ENCODE measurements around the gene ATP9B. TPM values are rescaled to one million over a fixed set of nuclear protein-coding genes. Genes with fewer than 3 reads are reported as not detected.

The ATP9B gene
- total and polyA plus RNA-seq, 2 experiments from 2014 or later = 8.5 to 12.8 TPM

GRCh38 chr18:79405019-79405780 lies 336.0 kb downstream of the ATP9B start:
- H3K4me2 ChIP-seq (ENCODE audit: unreplicated experiment) = no peak overlapping the region
- in situ Hi-C loops (cut with MboI) = no loop called here
- H3K9ac ChIP-seq = no peak overlapping the region
- peaks cover 24% of the 10 kb centered on the region for H3K79me2 ChIP-seq (ENCODE audit: insufficient read depth)
- no peak overlapping the region for H2AFZ ChIP-seq
- no peak for DNase-seq
- TF ChIP-seq EZH2phosphoT487 (IDR thresholded peaks at IDR 0.05; ENCODE audit: insufficient read depth, low read depth) (no peak), EZH2 (IDR thresholded peaks at IDR 0.05; ENCODE audit: insufficient read depth, poor library complexity, severe bottlenecking) (no peak)
- no peaks in the 10 kb centered on the region for H3K27me3 ChIP-seq (replicated peaks; ENCODE audit: insufficient read depth)
- peaks cover 6% of the 10 kb centered on the region; the same call in 1 of the 2 replicates for H3F3A ChIP-seq (ENCODE audit: insufficient read depth)
- 79% methylated on average over 23 of the region's 23 CpGs for WGBS, 2 experiments (ENCODE audit: low coverage in 1 of 2, low lambda C conversion rate in 2 of 2, missing lambda C conversion rate in 2 of 2)
- no peaks in the 10 kb centered on the region for H3K36me3 ChIP-seq (ENCODE audit: low read depth)
- H3K9me3 ChIP-seq (ENCODE audit: low read depth) = no peaks in the 10 kb centered on the region
- H3K4me3 ChIP-seq = no peak overlapping the region
- no peaks in the 10 kb centered on the region for H3K9me2 ChIP-seq (ENCODE audit: insufficient read depth)
- H3K4me1 ChIP-seq (ENCODE audit: insufficient read depth) = peaks cover 7% of the 10 kb centered on the region
- H4K20me1 ChIP-seq (ENCODE audit: insufficient read depth) = no peaks in the 10 kb centered on the region
- H3K27ac ChIP-seq = no peak overlapping the region

GRCh38 chr18:79405781-79406575 lies 336.8 kb downstream of the ATP9B start:
- TF ChIP-seq EZH2 (IDR thresholded peaks at IDR 0.05; ENCODE audit: insufficient read depth, poor library complexity, severe bottlenecking) = no peak
- TF ChIP-seq EZH2phosphoT487 (IDR thresholded peaks at IDR 0.05; ENCODE audit: insufficient read depth, low read depth) = no peak
- H3K4me1 ChIP-seq (ENCODE audit: insufficient read depth) = peaks cover 7% of the 10 kb centered on the region
- no peak overlapping the region for H2AFZ ChIP-seq
- no peak overlapping the region for H3K4me3 ChIP-seq
- DNase-seq = no peak
- H3K27ac ChIP-seq = no peak overlapping the region
- H3F3A ChIP-seq (ENCODE audit: insufficient read depth) = peaks cover 6% of the 10 kb centered on the region; the same call in 1 of the 2 replicates
- H3K9ac ChIP-seq = no peak overlapping the region
- H3K9me3 ChIP-seq (ENCODE audit: low read depth) = no peaks in the 10 kb centered on the region
- no peaks in the 10 kb centered on the region for H3K36me3 ChIP-seq (ENCODE audit: low read depth)
- H3K9me2 ChIP-seq (ENCODE audit: insufficient read depth) = no peaks in the 10 kb centered on the region
- peaks cover 24% of the 10 kb centered on the region for H3K79me2 ChIP-seq (ENCODE audit: insufficient read depth)
- 94% methylated on average over 27 of the region's 27 CpGs for WGBS, 2 experiments (ENCODE audit: low coverage in 1 of 2, low lambda C conversion rate in 2 of 2, missing lambda C conversion rate in 2 of 2)
- in situ Hi-C loops (cut with MboI) = no loop called here
- no peaks in the 10 kb centered on the region for H3K27me3 ChIP-seq (replicated peaks; ENCODE audit: insufficient read depth)
- H3K4me2 ChIP-seq (ENCODE audit: unreplicated experiment) = no peak overlapping the region
- no peaks in the 10 kb centered on the region for H4K20me1 ChIP-seq (ENCODE audit: insufficient read depth)

GRCh38 chr18:79406708-79407107 lies 337.5 kb downstream of the ATP9B start:
- DNase-seq = no peak
- peaks cover 24% of the 10 kb centered on the region for H3K79me2 ChIP-seq (ENCODE audit: insufficient read depth)
- H3K9ac ChIP-seq = no peak overlapping the region
- H3K36me3 ChIP-seq (ENCODE audit: low read depth) = no peaks in the 10 kb centered on the region
- H2AFZ ChIP-seq = no peak overlapping the region
- 96 to 98% methylated on average over 19 to 30 of the region's 30 CpGs for WGBS, 2 experiments (ENCODE audit: low coverage in 1 of 2, low lambda C conversion rate in 2 of 2, missing lambda C conversion rate in 2 of 2)
- H3K4me3 ChIP-seq = no peak overlapping the region
- no peaks in the 10 kb centered on the region for H3K27me3 ChIP-seq (replicated peaks; ENCODE audit: insufficient read depth)
- no peaks in the 10 kb centered on the region for H4K20me1 ChIP-seq (ENCODE audit: insufficient read depth)
- TF ChIP-seq EZH2phosphoT487 (IDR thresholded peaks at IDR 0.05; ENCODE audit: insufficient read depth, low read depth) = no peak
- TF ChIP-seq EZH2 (IDR thresholded peaks at IDR 0.05; ENCODE audit: insufficient read depth, poor library complexity, severe bottlenecking) = no peak
- no peaks in the 10 kb centered on the region for H3K9me2 ChIP-seq (ENCODE audit: insufficient read depth)
- in situ Hi-C loops (cut with MboI) = no loop called here
- H3F3A ChIP-seq (ENCODE audit: insufficient read depth) = peaks cover 6% of the 10 kb centered on the region; the same call in 1 of the 2 replicates
- no peaks in the 10 kb centered on the region for H3K9me3 ChIP-seq (ENCODE audit: low read depth)
- no peak overlapping the region for H3K27ac ChIP-seq
- no peak overlapping the region for H3K4me2 ChIP-seq (ENCODE audit: unreplicated experiment)
- peaks cover 7% of the 10 kb centered on the region for H3K4me1 ChIP-seq (ENCODE audit: insufficient read depth)

GRCh38 chr18:79409313-79409712 lies 340.1 kb downstream of the ATP9B start:
- no peak for DNase-seq
- 83 to 88% methylated on average over 3 of the region's 3 CpGs for WGBS, 2 experiments (ENCODE audit: low coverage in 1 of 2, low lambda C conversion rate in 2 of 2, missing lambda C conversion rate in 2 of 2)
- in situ Hi-C loops (cut with MboI) = no loop called here

More at GRCh38 chr18:79409313-79409712, 340.1 kb downstream of the ATP9B start:
- H2AFZ ChIP-seq = no peak overlapping the region
- H3K9ac ChIP-seq = no peak overlapping the region
- no peaks in the 10 kb centered on the region for H3K9me2 ChIP-seq (ENCODE audit: insufficient read depth)
- no peak overlapping the region for H3K4me2 ChIP-seq (ENCODE audit: unreplicated experiment)
- H4K20me1 ChIP-seq (ENCODE audit: insufficient read depth) = no peaks in the 10 kb centered on the region
- H3K36me3 ChIP-seq (ENCODE audit: low read depth) = no peaks in the 10 kb centered on the region
- no peaks in the 10 kb centered on the region for H3K9me3 ChIP-seq (ENCODE audit: low read depth)
- H3K4me3 ChIP-seq = no peak overlapping the region
- H3K79me2 ChIP-seq (ENCODE audit: insufficient read depth) = peaks cover 20% of the 10 kb centered on the region
- TF ChIP-seq EZH2 (IDR thresholded peaks at IDR 0.05; ENCODE audit: insufficient read depth, poor library complexity, severe bottlenecking) (no peak), EZH2phosphoT487 (IDR thresholded peaks at IDR 0.05; ENCODE audit: insufficient read depth, low read depth) (no peak)
- H3F3A ChIP-seq (ENCODE audit: insufficient read depth) = no peaks in the 10 kb centered on the region
- H3K4me1 ChIP-seq (ENCODE audit: insufficient read depth) = no peaks in the 10 kb centered on the region
- no peaks in the 10 kb centered on the region for H3K27me3 ChIP-seq (replicated peaks; ENCODE audit: insufficient read depth)
- no peak overlapping the region for H3K27ac ChIP-seq

All from GM23248 (cell line).